ENCODE results near the gene C20orf202. TPM values are rescaled to one million over a fixed set of nuclear protein-coding genes. Genes with fewer than 3 reads are reported as not detected.

C20orf202 gene
- polyA plus RNA-seq, 1 of the 3 experiments (the other 2 are of a cell fraction): not detected

- no peak overlapping the region for H2AFZ ChIP-seq (ENCODE audit: low read depth)
- H3K4me2 ChIP-seq: no peak overlapping the region
- TF ChIP-seq MXI1 (IDR thresholded peaks at IDR 0.05; ENCODE audit: low read depth, low read length) (no peak), ELF1 (IDR thresholded peaks at IDR 0.05) (no peak), CHD2 (IDR thresholded peaks at IDR 0.05; ENCODE audit: low read length, partially characterized antibody) (no peak), YY1 (IDR thresholded peaks at IDR 0.05; ENCODE audit: low read depth) (no peak), CTCF (IDR thresholded peaks at IDR 0.05) (no peak), RAD21 (IDR thresholded peaks at IDR 0.05; ENCODE audit: low read length) (no peak), RFX5 (IDR thresholded peaks at IDR 0.05; ENCODE audit: low read length) (no peak), JUND (IDR thresholded peaks at IDR 0.05) (no peak), TEAD4 (IDR thresholded peaks at IDR 0.05; ENCODE audit: borderline replicate concordance, insufficient read depth) (no peak), RXRA (IDR thresholded peaks at IDR 0.05; ENCODE audit: borderline replicate concordance, low read depth) (no peak), GATA2 (CRISPR knock-in tag; IDR thresholded peaks at IDR 0.05) (no peak), FOSL2 (IDR thresholded peaks at IDR 0.05; ENCODE audit: borderline replicate concordance, low read depth) (no peak), RCOR1 (IDR thresholded peaks at IDR 0.05; ENCODE audit: low read length) (no peak), USF1 (IDR thresholded peaks at IDR 0.05; ENCODE audit: borderline replicate concordance, low read depth) (no peak)
- CTCF ChIA-PET: interaction anchor here (1.3 to 3.6 kb wide), 4 partner anchors 11 to 364 kb away, joined by 6 to 20 read pairs (median 10); no protein-coding TSS in a partner anchor
- no peaks in the 10 kb centered on the region for H3K9me2 ChIP-seq
- no peaks in the 10 kb centered on the region for H3F3A ChIP-seq (replicated peaks; ENCODE audit: insufficient read depth)
- POLR2A ChIA-PET: no interaction called here
- no peaks in the 10 kb centered on the region for H3K36me3 ChIP-seq (replicated peaks in 1 of 2; ENCODE audit: control insufficient read depth in 1 of 2, insufficient read depth in 2 of 2, low read length in 1 of 2)
- 89% methylated on average over 6 of the region's 6 CpGs for WGBS (ENCODE audit: low lambda C conversion rate)
- no peaks in the 10 kb centered on the region for H3K79me2 ChIP-seq (ENCODE audit: insufficient read depth)
- no peak overlapping the region for H3K4me3 ChIP-seq (ENCODE audit: low read depth in 2 of 2, low read length in 1 of 2)
- H3K9ac ChIP-seq: no peak overlapping the region
- H4K20me1 ChIP-seq (ENCODE audit: insufficient read depth): no peaks in the 10 kb centered on the region
- no peak for DNase-seq
- no peak overlapping the region for H3K27ac ChIP-seq (ENCODE audit: low read depth in 2 of 2, low read length in 1 of 2)
- peaks cover 0 to 3% of the 10 kb centered on the region in 2 experiments; a peak in 1 of 4 replicates for H3K4me1 ChIP-seq (ENCODE audit: control insufficient read depth in 1 of 2, insufficient read depth in 2 of 2, low read depth in 1 of 2, low read length in 1 of 2)
- no peaks in the 10 kb centered on the region for H3K27me3 ChIP-seq (ENCODE audit: insufficient read depth)
- no peaks in the 10 kb centered on the region for H3K9me3 ChIP-seq
Observed at GRCh38 chr20:1183153-1183552, 20.1 kb upstream of the C20orf202 start.

- H3F3A ChIP-seq (replicated peaks; ENCODE audit: insufficient read depth): no peaks in the 10 kb centered on the region
- peak; percentile 39 for DNase-seq
- peak overlapping the region; percentile 48 to 50; a peak in 1 of 4 replicates for H3K4me3 ChIP-seq (ENCODE audit: low read depth in 2 of 2, low read length in 1 of 2)
- no peak overlapping the region for H3K27ac ChIP-seq (ENCODE audit: low read depth in 2 of 2, low read length in 1 of 2)
- ChIA-PET POLR2A (no interaction called here), CTCF (interaction anchor here (0.6 to 3.6 kb wide), 7 partner anchors 13 to 366 kb away, joined by 3 to 20 read pairs (median 6); partner anchors contain the start of gene NSFL1C)
- H3K79me2 ChIP-seq (ENCODE audit: insufficient read depth): no peaks in the 10 kb centered on the region
- whole genome bisulfite sequencing (ENCODE audit: low lambda C conversion rate): 78% methylated on average over 13 of the region's 13 CpGs
- H3K36me3 ChIP-seq (replicated peaks in 1 of 2; ENCODE audit: control insufficient read depth in 1 of 2, insufficient read depth in 2 of 2, low read length in 1 of 2): no peaks in the 10 kb centered on the region
- no peaks in the 10 kb centered on the region for H4K20me1 ChIP-seq (ENCODE audit: insufficient read depth)
- H3K4me2 ChIP-seq: 0 out of 2 replicates have a peak overlapping the region, but pooled peaks have one; percentile 74
- H3K9ac ChIP-seq: no peak overlapping the region
- peaks cover 0 to 3% of the 10 kb centered on the region in 2 experiments; a peak in 1 of 4 replicates for H3K4me1 ChIP-seq (ENCODE audit: control insufficient read depth in 1 of 2, insufficient read depth in 2 of 2, low read depth in 1 of 2, low read length in 1 of 2)
- no peaks in the 10 kb centered on the region for H3K9me2 ChIP-seq
- H3K9me3 ChIP-seq: no peaks in the 10 kb centered on the region
- no peaks in the 10 kb centered on the region for H3K27me3 ChIP-seq (ENCODE audit: insufficient read depth)
- no peak overlapping the region for H2AFZ ChIP-seq (ENCODE audit: low read depth)
- no peak for TF ChIP-seq EP300 (IDR thresholded peaks at IDR 0.05; ENCODE audit: borderline replicate concordance in 1 of 2, low read depth in 1 of 2, low read length in 1 of 2)
- TF ChIP-seq RCOR1 (IDR thresholded peaks at IDR 0.05; ENCODE audit: low read length): no peak
- no peak for TF ChIP-seq TEAD4 (IDR thresholded peaks at IDR 0.05; ENCODE audit: borderline replicate concordance, insufficient read depth)
- no peak for TF ChIP-seq NRF1 (IDR thresholded peaks at IDR 0.05; ENCODE audit: low read depth, low read length)
- TF ChIP-seq USF2 (IDR thresholded peaks at IDR 0.05; ENCODE audit: borderline replicate concordance, low read depth, low read length): no peak
- no peak for TF ChIP-seq IRF3 (IDR thresholded peaks at IDR 0.05; ENCODE audit: low read depth, low read length)
- no peak for TF ChIP-seq GABPA (IDR thresholded peaks at IDR 0.05; ENCODE audit: low read depth)
- no peak for TF ChIP-seq POLR2AphosphoS5 (IDR thresholded peaks at IDR 0.05; ENCODE audit: low read depth, low read length)
- TF ChIP-seq SMC3 (IDR thresholded peaks at IDR 0.05; ENCODE audit: low read depth, low read length): no peak
- TF ChIP-seq SIN3A (IDR thresholded peaks at IDR 0.05; ENCODE audit: borderline replicate concordance, low read depth, low read length): no peak
- TF ChIP-seq RFX5 (IDR thresholded peaks at IDR 0.05; ENCODE audit: low read length): no peak
- no peak for TF ChIP-seq USF1 (IDR thresholded peaks at IDR 0.05; ENCODE audit: borderline replicate concordance, low read depth)
- TF ChIP-seq MXI1 (IDR thresholded peaks at IDR 0.05; ENCODE audit: low read depth, low read length): no peak
Observed at GRCh38 chr20:1184260-1184637, 19.0 kb upstream of the C20orf202 start.

All from SK-N-SH (cell line).